ENCODE measurements around the gene MAPKAP1. TPM values are rescaled to one million over a fixed set of nuclear protein-coding genes. Genes with fewer than 3 reads are reported as not detected.

The MAPKAP1 gene
- total and polyA plus RNA-seq, 2 of the 13 experiments (the other 11 are each of a cell fraction or from before 2014, with no cell fraction given): 45.0 to 64.3 TPM

DNA sequence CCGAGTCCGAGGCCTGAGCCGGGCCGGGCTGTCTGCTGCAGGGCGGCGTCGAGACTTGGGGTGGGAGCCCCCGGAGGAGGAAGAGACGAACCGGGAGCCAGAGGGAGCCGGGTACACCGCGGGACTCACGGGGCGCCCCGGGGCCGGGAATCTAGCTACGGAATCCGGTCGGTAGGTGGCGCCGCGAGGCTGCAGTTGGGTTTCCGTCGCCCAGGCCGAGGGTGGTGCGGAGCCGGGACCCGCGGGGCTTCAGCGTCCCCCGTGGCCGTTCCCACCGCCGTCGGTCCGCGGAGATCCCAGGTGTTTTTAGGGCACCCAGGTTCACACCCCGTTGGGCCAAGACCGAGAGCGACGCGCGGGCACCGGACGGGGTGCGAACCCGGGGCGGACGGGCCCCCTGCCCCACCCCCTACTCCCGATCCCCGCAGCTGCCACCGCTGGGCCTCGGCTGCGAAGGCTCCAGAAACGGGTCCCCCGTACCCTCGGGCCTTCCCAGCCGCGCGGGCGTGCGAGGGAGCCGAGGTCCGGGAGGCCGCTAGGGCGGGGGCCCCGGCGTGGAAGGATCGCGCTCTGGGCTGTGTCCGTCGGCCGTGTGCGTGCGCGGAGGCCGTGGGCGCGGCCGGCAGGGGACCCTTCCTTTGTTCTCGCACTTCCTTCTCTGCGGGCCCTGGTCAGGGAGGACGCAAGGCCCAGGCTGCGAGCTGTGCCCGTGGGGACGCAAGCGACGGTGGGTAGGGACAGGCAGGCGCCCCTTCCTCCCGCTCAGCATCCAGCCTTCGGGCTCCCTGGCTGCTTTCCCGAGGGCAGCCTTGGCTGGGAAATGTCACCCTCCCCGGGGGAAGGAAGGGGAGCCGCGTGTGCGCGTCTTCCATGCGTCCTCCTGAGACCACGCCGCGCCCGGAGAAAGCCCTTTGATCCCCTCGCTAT lies 298.8 kb downstream of the MAPKAP1 start:
- in situ Hi-C loops (cut with HindIII; ENCODE audit: extremely low pct_ligation_motif_present, low pct_unique_long_range_greater_than_20kb): loop anchor here (5.0 to 10.0 kb wide), 3 partner anchors 224 to 987 kb away; no protein-coding TSS in a partner anchor
- no peak for FAIRE-seq
- no peak for TF ChIP-seq HNRNPH1 (optimal IDR thresholded peaks at IDR 0.05; ENCODE audit: low read depth, low read length)
- TF ChIP-seq ZBTB8A (CRISPR knock-in tag; IDR thresholded peaks at IDR 0.05; ENCODE audit: borderline replicate concordance, low read depth): no peak
- TF ChIP-seq SOX5 (CRISPR knock-in tag; IDR thresholded peaks at IDR 0.05; ENCODE audit: borderline replicate concordance): no peak
- TF ChIP-seq HMG20B (CRISPR knock-in tag; conservative IDR thresholded peaks at IDR 0.05): no peak
- TF ChIP-seq ZNF567 (CRISPR knock-in tag; IDR thresholded peaks at IDR 0.05; ENCODE audit: borderline replicate concordance): no peak
- TF ChIP-seq, protein P1, sequence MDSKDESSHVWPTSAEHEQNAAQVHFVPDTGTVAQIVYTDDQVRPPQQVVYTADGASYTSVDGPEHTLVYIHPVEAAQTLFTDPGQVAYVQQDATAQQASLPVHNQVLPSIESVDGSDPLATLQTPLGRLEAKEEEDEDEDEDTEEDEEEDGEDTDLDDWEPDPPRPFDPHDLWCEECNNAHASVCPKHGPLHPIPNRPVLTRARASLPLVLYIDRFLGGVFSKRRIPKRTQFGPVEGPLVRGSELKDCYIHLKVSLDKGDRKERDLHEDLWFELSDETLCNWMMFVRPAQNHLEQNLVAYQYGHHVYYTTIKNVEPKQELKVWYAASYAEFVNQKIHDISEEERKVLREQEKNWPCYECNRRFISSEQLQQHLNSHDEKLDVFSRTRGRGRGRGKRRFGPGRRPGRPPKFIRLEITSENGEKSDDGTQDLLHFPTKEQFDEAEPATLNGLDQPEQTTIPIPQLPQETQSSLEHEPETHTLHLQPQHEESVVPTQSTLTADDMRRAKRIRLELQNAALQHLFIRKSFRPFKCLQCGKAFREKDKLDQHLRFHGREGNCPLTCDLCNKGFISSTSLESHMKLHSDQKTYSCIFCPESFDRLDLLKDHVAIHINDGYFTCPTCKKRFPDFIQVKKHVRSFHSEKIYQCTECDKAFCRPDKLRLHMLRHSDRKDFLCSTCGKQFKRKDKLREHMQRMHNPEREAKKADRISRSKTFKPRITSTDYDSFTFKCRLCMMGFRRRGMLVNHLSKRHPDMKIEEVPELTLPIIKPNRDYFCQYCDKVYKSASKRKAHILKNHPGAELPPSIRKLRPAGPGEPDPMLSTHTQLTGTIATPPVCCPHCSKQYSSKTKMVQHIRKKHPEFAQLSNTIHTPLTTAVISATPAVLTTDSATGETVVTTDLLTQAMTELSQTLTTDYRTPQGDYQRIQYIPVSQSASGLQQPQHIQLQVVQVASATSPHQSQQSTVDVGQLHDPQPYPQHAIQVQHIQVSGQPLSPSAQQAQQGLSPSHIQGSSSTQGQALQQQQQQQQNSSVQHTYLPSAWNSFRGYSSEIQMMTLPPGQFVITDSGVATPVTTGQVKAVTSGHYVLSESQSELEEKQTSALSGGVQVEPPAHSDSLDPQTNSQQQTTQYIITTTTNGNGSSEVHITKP (CRISPR knock-in tag; IDR thresholded peaks at IDR 0.05; ENCODE audit: low read depth): no peak
- no peak for TF ChIP-seq GPN1 (CRISPR knock-in tag; IDR thresholded peaks at IDR 0.05; ENCODE audit: borderline replicate concordance)
- TF ChIP-seq, protein P2, sequence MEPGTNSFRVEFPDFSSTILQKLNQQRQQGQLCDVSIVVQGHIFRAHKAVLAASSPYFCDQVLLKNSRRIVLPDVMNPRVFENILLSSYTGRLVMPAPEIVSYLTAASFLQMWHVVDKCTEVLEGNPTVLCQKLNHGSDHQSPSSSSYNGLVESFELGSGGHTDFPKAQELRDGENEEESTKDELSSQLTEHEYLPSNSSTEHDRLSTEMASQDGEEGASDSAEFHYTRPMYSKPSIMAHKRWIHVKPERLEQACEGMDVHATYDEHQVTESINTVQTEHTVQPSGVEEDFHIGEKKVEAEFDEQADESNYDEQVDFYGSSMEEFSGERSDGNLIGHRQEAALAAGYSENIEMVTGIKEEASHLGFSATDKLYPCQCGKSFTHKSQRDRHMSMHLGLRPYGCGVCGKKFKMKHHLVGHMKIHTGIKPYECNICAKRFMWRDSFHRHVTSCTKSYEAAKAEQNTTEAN (CRISPR knock-in tag; conservative IDR thresholded peaks at IDR 0.05): no peak
- TF ChIP-seq ZNF331 (CRISPR knock-in tag; IDR thresholded peaks at IDR 0.05): no peak
- TF ChIP-seq CBX2 (IDR thresholded peaks at IDR 0.05; ENCODE audit: low read depth, low read length): no peak
- TF ChIP-seq CBX2 (CRISPR knock-in tag; IDR thresholded peaks at IDR 0.05; ENCODE audit: low read depth): no peak
- no peak for TF ChIP-seq ZNF382 (CRISPR knock-in tag; IDR thresholded peaks at IDR 0.05; ENCODE audit: borderline replicate concordance)
- no peak for TF ChIP-seq NFYB (CRISPR knock-in tag; IDR thresholded peaks at IDR 0.05)
- no peak for TF ChIP-seq RFXANK (CRISPR knock-in tag; IDR thresholded peaks at IDR 0.05)
- TF ChIP-seq, protein P3, sequence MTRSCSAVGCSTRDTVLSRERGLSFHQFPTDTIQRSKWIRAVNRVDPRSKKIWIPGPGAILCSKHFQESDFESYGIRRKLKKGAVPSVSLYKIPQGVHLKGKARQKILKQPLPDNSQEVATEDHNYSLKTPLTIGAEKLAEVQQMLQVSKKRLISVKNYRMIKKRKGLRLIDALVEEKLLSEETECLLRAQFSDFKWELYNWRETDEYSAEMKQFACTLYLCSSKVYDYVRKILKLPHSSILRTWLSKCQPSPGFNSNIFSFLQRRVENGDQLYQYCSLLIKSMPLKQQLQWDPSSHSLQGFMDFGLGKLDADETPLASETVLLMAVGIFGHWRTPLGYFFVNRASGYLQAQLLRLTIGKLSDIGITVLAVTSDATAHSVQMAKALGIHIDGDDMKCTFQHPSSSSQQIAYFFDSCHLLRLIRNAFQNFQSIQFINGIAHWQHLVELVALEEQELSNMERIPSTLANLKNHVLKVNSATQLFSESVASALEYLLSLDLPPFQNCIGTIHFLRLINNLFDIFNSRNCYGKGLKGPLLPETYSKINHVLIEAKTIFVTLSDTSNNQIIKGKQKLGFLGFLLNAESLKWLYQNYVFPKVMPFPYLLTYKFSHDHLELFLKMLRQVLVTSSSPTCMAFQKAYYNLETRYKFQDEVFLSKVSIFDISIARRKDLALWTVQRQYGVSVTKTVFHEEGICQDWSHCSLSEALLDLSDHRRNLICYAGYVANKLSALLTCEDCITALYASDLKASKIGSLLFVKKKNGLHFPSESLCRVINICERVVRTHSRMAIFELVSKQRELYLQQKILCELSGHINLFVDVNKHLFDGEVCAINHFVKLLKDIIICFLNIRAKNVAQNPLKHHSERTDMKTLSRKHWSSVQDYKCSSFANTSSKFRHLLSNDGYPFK (CRISPR knock-in tag; IDR thresholded peaks at IDR 0.05; ENCODE audit: borderline replicate concordance): no peak
- TF ChIP-seq ZNF264 (CRISPR knock-in tag; IDR thresholded peaks at IDR 0.05): no peak

More for the DNA sequence above, 298.8 kb downstream of the MAPKAP1 start:
- peaks cover 0 to 34% of the 10 kb centered on the region in 2 experiments; a peak in 4 of 5 replicates for H3K27me3 ChIP-seq (ENCODE audit: control insufficient read depth in 1 of 2, insufficient read depth in 2 of 2, low read length in 2 of 2)
- no peaks in the 10 kb centered on the region for H3K79me2 ChIP-seq (ENCODE audit: insufficient read depth, low read length)
- H3K9me3 ChIP-seq (ENCODE audit: low read length): no peaks in the 10 kb centered on the region
- WGBS (ENCODE audit: low lambda C conversion rate): 50% methylated on average over 20 of the region's 104 CpGs
- intact Hi-C loops (cut with micrococcal nuclease; ENCODE audit: unreplicated experiment): loop anchor here (2.0 to 5.0 kb wide), 2 partner anchors 139 to 821 kb away; no protein-coding TSS in a partner anchor
- peak overlapping the region; percentile 98 for H3K4me2 ChIP-seq (ENCODE audit: low read depth, low read length)
- peak overlapping the region; percentile 72 to 78 (median 78) for H3K4me3 ChIP-seq (replicated peaks in 1 of 3; ENCODE audit: insufficient read depth in 1 of 3, low read depth in 2 of 3, low read length in 3 of 3)
- H3K9ac ChIP-seq (ENCODE audit: insufficient read depth, low read depth, low read length): peak overlapping the region; percentile 57
- no peaks in the 10 kb centered on the region for H3K36me3 ChIP-seq (replicated peaks in 1 of 2; ENCODE audit: control insufficient read depth in 1 of 2, insufficient read depth in 2 of 2, low read length in 2 of 2)
- no peaks in the 10 kb centered on the region for H4K20me1 ChIP-seq (ENCODE audit: insufficient read depth, low read length)
- DNase-seq (ENCODE audit: low spot score) (peak; percentile 39), ATAC-seq (peak; percentile 84)
- no peak overlapping the region for H2AFZ ChIP-seq (ENCODE audit: low read length)
- BruUV-seq (replicated peaks): no TSS peak
- CTCF ChIA-PET (ENCODE audit: low intra/inter-chr PET ratio, low total read pairs): interaction anchor here (0.9 to 1.1 kb wide), 2 partner anchors 223 to 224 kb away, joined by 3 to 5 read pairs; no protein-coding TSS in a partner anchor
- peaks cover 52% of the 10 kb centered on the region for H3K4me1 ChIP-seq (ENCODE audit: insufficient read depth, low read length)
- POLR2A ChIA-PET: interaction anchor here (1.5 kb wide), 1 partner anchor 167 kb away, joined by 5 read pairs; the partner anchor contains the start of gene HSPA5
- H3K27ac ChIP-seq (ENCODE audit: extremely low read length, insufficient read depth, low read length): no peak overlapping the region

All from HepG2 (cell line).